HepG2 (cell line): ENCODE measurements around the gene FSTL1. TPM values are rescaled to one million over a fixed set of nuclear protein-coding genes. Genes with fewer than 3 reads are reported as not detected.

ENCODE experiments used
- ATAC-seq: fragments of 200-7000 bp; cut with Tn5 transposase; 3 replicates; pipeline ENCODE4 v1.9.1; 2020; ENCODE audit warnings: mild to moderate bottlenecking, moderate library complexity
- BruUV-seq: library from RNA; stranded (reverse); fragments of 400-500 nt; replicated peaks from 2 replicates; lab custom pipeline; 2021; lab: Mats Ljungman, UMichigan
- CTCF ChIA-PET: fragments of 300-600 bp; formaldehyde crosslinking; extraction: SDS; loops from one replicate; lab custom pipeline; 2021; ENCODE audit warnings: low total read pairs, inconsistent platforms, low intra/inter-chr PET ratio; lab: Yijun Ruan, JAX
- POLR2A ChIA-PET: fragments of 350-600 bp; sonication (Branson Sonifier 250); formaldehyde crosslinking; loops from one replicate; lab custom pipeline; 2020; ENCODE audit warnings: antibody characterized with exemption, inconsistent platforms; lab: Yijun Ruan, JAX
- DNase-seq: peaks from one replicate; pipeline ENCODE4 v3.0.0-alpha.2; 2015; ENCODE audit warnings: low spot score
- FAIRE-seq: peaks from 3 replicates; lab custom pipeline; 2011; peaks lifted over from hg19 to GRCh38; lab: Jason Lieb, UNC
- H2AFZ ChIP-seq: one replicate; pipeline ENCODE4 v1.6.1; 2011; ENCODE audit warnings: low read length, inconsistent platforms
- H3K27ac ChIP-seq: fragments of 300-600 bp; 3 replicates; pipeline ENCODE4 v1.8.0; 2011; ENCODE audit warnings: mixed run types, mild to moderate bottlenecking, mixed read lengths, low read length, inconsistent platforms; ENCODE audit not compliant: insufficient read depth; ENCODE audit errors: extremely low read length
- H3K27me3 ChIP-seq, 2 experiments: fragments of 200-600 bp in 1 of 2; 2 replicates in 1 of 2; 3 replicates in 1 of 2; pipeline versions ENCODE4 v1.6.0 to v1.8.0; 2011; ENCODE audit warnings: low read length in 2 of 2, mild to moderate bottlenecking in 2 of 2, moderate library complexity in 2 of 2, inconsistent platforms in 1 of 2; ENCODE audit not compliant: insufficient read depth in 2 of 2, control insufficient read depth in 1 of 2
- H3K36me3 ChIP-seq, 2 experiments: fragments of 200-600 bp in 1 of 2; replicated peaks in 1 of 2; 2 replicates in 1 of 2; 3 replicates in 1 of 2; pipeline versions ENCODE4 v1.5.1 to v1.8.0; 2011; ENCODE audit warnings: low read length in 2 of 2, inconsistent platforms in 1 of 2; ENCODE audit not compliant: insufficient read depth in 2 of 2, control insufficient read depth in 1 of 2
- H3K4me1 ChIP-seq: 2 replicates; pipeline ENCODE4 v1.5.1; 2012; ENCODE audit warnings: low read length, inconsistent platforms; ENCODE audit not compliant: insufficient read depth
- H3K4me2 ChIP-seq: 2 replicates; pipeline ENCODE4 v1.6.0; 2011; ENCODE audit warnings: low read depth, low read length, inconsistent platforms
- H3K4me3 ChIP-seq, 3 experiments: fragments of 200-600 bp in 1 of 3; sonication (generic), shearing (Covaris generic) in 1 of 3; replicated peaks in 1 of 3; 2 replicates each; pipeline ENCODE4 v1.5.1; 2011 to 2016; ENCODE audit warnings: low read length in 3 of 3, inconsistent platforms in 2 of 3, low read depth in 2 of 3, mild to moderate bottlenecking in 2 of 3, control low read depth in 1 of 3, mixed read lengths in 1 of 3; ENCODE audit not compliant: insufficient read depth in 1 of 3
- H3K79me2 ChIP-seq: one replicate; pipeline ENCODE4 v1.6.1; 2011; ENCODE audit warnings: low read length, inconsistent platforms; ENCODE audit not compliant: insufficient read depth
- H3K9ac ChIP-seq: 2 replicates; pipeline ENCODE4 v1.6.0; 2011; ENCODE audit warnings: mild to moderate bottlenecking, low read depth, low read length, inconsistent platforms; ENCODE audit not compliant: insufficient read depth
- H3K9me3 ChIP-seq: 2 replicates; pipeline ENCODE4 v1.5.1; 2012; ENCODE audit warnings: mild to moderate bottlenecking, low read length
- H4K20me1 ChIP-seq: 2 replicates; pipeline ENCODE4 v1.6.0; 2011; ENCODE audit warnings: inconsistent platforms, mild to moderate bottlenecking, low read length, moderate library complexity; ENCODE audit not compliant: insufficient read depth
- CENPX ChIP-seq: sonication (generic); formaldehyde crosslinking; IDR thresholded peaks from 2 replicates; pipeline ENCODE4 v1.9.0; 2021; ENCODE audit warnings: mild to moderate bottlenecking, missing genetic modification reagents, moderate library complexity
- FOXA3 ChIP-seq: IDR thresholded peaks from 2 replicates; pipeline ENCODE4 v1.6.1; 2016; ENCODE audit warnings: missing genetic modification reagents, missing compliant biosample characterization
- GABPA ChIP-seq, 2 experiments: IDR thresholded peaks; 2 replicates each; pipeline ENCODE4 v1.6.1; 2011 to 2016; ENCODE audit warnings: low read depth in 2 of 2, low read length in 1 of 2, missing biosample characterization in 1 of 2, missing genetic modification characterization in 1 of 2
- GATAD1 ChIP-seq: IDR thresholded peaks from 2 replicates; pipeline ENCODE4 v1.6.1; 2016; ENCODE audit warnings: missing genetic modification reagents, missing compliant biosample characterization
- GATAD2A ChIP-seq: IDR thresholded peaks from 2 replicates; pipeline ENCODE4 v1.6.1; 2016
- HOMEZ ChIP-seq: IDR thresholded peaks from 2 replicates; pipeline ENCODE4 v1.6.1; 2016; ENCODE audit warnings: low read depth
- IRF2 ChIP-seq: IDR thresholded peaks from 2 replicates; pipeline ENCODE4 v1.6.1; 2018; ENCODE audit warnings: missing genetic modification reagents, missing compliant biosample characterization
- TARDBP ChIP-seq: sonication (generic); formaldehyde crosslinking; IDR thresholded peaks from 2 replicates; pipeline ENCODE4 v1.8.0; 2022; ENCODE audit warnings: mild to moderate bottlenecking, missing genetic modification reagents
- U2AF1 ChIP-seq: fragments of 200-400 bp; formaldehyde crosslinking; optimal IDR thresholded peaks from 2 replicates; pipeline ENCODE3; 2017; ENCODE audit warnings: mild to moderate bottlenecking, low read depth, low read length
- YEATS2 ChIP-seq: sonication (generic); formaldehyde crosslinking; IDR thresholded peaks from 2 replicates; pipeline ENCODE4 v1.4.0; 2020; ENCODE audit warnings: missing genetic modification reagents, borderline replicate concordance
- ZBTB40 ChIP-seq, 2 experiments: fragments of 450-650 bp in 1 of 2; sonication (generic) in 1 of 2; formaldehyde crosslinking in 1 of 2; IDR thresholded peaks; 2 replicates each; pipeline versions ENCODE4 v1.6.1 to v1.8.0; 2016 to 2022; ENCODE audit warnings: antibody characterized with exemption in 1 of 2, mild to moderate bottlenecking in 1 of 2, missing genetic modification reagents in 1 of 2
- ZNF253 ChIP-seq: sonication (generic); formaldehyde crosslinking; IDR thresholded peaks from 2 replicates; pipeline ENCODE4 v1.8.0; 2022; ENCODE audit warnings: mild to moderate bottlenecking, missing genetic modification reagents, borderline replicate concordance
- WGBS: methylation state at CpG from one replicate; pipeline ENCODE4 v1.1.6; 2017; ENCODE audit warnings: low lambda C conversion rate; 5-methylcytosine and 5-hydroxymethylcytosine counted together
- in situ Hi-C: cut with HindIII; loops from 2 replicates; pipeline ENCODE4 v1.10.0; 2017; ENCODE audit warnings: low pct_unique_long_range_greater_than_20kb; ENCODE audit not compliant: extremely low pct_ligation_motif_present
- intact Hi-C: fragments of 100-400 bp; cut with micrococcal nuclease; formaldehyde crosslinking; loops from one replicate; pipeline ENCODE4 v1.10.0; 2022; ENCODE audit not compliant: unreplicated experiment
- polyA plus RNA-seq, 8 experiments: library from polyadenylated mRNA; depleted of rRNA in 3 of 8; stranded (reverse) in 7 of 8; unstranded in 1 of 8; fragments of >200 nt; fragmentation: Illumina TruSeq in 4 of 8; extraction: Trizol in 4 of 8; gene quantifications; 2 replicates each; pipeline versions ENCODE4 v1.2.1 to v1.2.3, GENCODE V29; 2011 to 2016; ENCODE audit warnings: low read depth in 4 of 8, missing spikeins in 1 of 8, mixed read lengths in 1 of 8; ENCODE audit not compliant: insufficient read depth in 1 of 8
- total RNA-seq, 5 experiments: library from RNA; depleted of rRNA; stranded (reverse); fragments of >200 nt; fragmentation: Illumina TruSeq; extraction: Trizol; gene quantifications; 2 replicates each; pipeline ENCODE4 v1.2.3, GENCODE V29; 2016; ENCODE audit warnings: low read depth in 1 of 5

Gene FSTL1
- total and polyA plus RNA-seq, 2 of the 13 experiments (the other 11 are each of a cell fraction or from before 2014, with no cell fraction given) = 0.07 to 0.29 TPM

GRCh38 chr3:120417272-120417911 is 33.4 kb downstream of the FSTL1 start:
- H3K9me3 ChIP-seq = no peaks in the 10 kb centered on the region
- TF ChIP-seq FOXA3 (peak; percentile 36; the same call in 1 of the 2 replicates), U2AF1 (no peak), YEATS2 (CRISPR knock-in tag) (peak; percentile 32; the same call in 1 of the 2 replicates), HOMEZ (CRISPR knock-in tag) (peak; percentile 55; the same call in 1 of the 2 replicates), GATAD2A (CRISPR knock-in tag) (peak; percentile 28; the same call in 1 of the 2 replicates), GATAD1 (peak; percentile 67), IRF2 (CRISPR knock-in tag) (peak; percentile 24; the same call in 1 of the 2 replicates), GABPA (IDR thresholded peaks at IDR 0.05; ENCODE audit: low read depth, low read length) (no peak), GABPA (CRISPR knock-in tag; IDR thresholded peaks at IDR 0.05; ENCODE audit: low read depth) (peak; percentile 52; the same call in 1 of the 2 replicates), TARDBP (CRISPR knock-in tag) (peak; percentile 69), ZNF253 (CRISPR knock-in tag) (no peak), CENPX (CRISPR knock-in tag) (no peak), ZBTB40 (IDR thresholded peaks at IDR 0.05) (no peak), ZBTB40 (CRISPR knock-in tag; IDR thresholded peaks at IDR 0.05) (no peak)

More at GRCh38 chr3:120417272-120417911, 33.4 kb downstream of the FSTL1 start:
- in situ Hi-C loops = loop anchor here (5.0 kb wide), 1 partner anchor 175 kb away; no protein-coding TSS in a partner anchor
- peak overlapping the region; percentile 98 for H3K4me2 ChIP-seq
- intact Hi-C loops = loop anchor here (1.0 to 5.0 kb wide), 5 partner anchors 69 to 525 kb away; partner anchors contain the start of gene LRRC58
- peak overlapping the region; percentile 40 to 64 (median 50) for H3K4me3 ChIP-seq
- no peaks in the 10 kb centered on the region for H3K36me3 ChIP-seq
- H2AFZ ChIP-seq = peak overlapping the region; percentile 90
- 0% methylated on average over 9 of the region's 9 CpGs for WGBS
- DNase-seq (peak; percentile 89), ATAC-seq (peak; percentile 95), FAIRE-seq (peak; percentile 99)
- H3K9ac ChIP-seq = peak overlapping the region; percentile 16; the same call in 1 of the 2 replicates
- H4K20me1 ChIP-seq = no peaks in the 10 kb centered on the region
- BruUV-seq = no TSS peak
- H3K79me2 ChIP-seq = no peaks in the 10 kb centered on the region
- POLR2A ChIA-PET = interaction anchor here (0.6 to 2.0 kb wide), 3 partner anchors 68 to 322 kb away, joined by 3 to 13 read pairs (median 3); partner anchors contain the start of gene LRRC58
- H3K27ac ChIP-seq = no peak overlapping the region
- H3K4me1 ChIP-seq = peaks cover 17% of the 10 kb centered on the region
- CTCF ChIA-PET = interaction anchor here (2.3 to 2.5 kb wide), 2 partner anchors 141 to 173 kb away, joined by 9 to 25 read pairs; no protein-coding TSS in a partner anchor
- peaks cover 0 to 1% of the 10 kb centered on the region in 2 experiments; a peak in 2 of 5 replicates for H3K27me3 ChIP-seq
